ENCODE measurements around the gene CRIP2.
A peak's percentile ranks its signal among the peaks of the same experiment; 100 is the strongest.

Gene CRIP2

DNA sequence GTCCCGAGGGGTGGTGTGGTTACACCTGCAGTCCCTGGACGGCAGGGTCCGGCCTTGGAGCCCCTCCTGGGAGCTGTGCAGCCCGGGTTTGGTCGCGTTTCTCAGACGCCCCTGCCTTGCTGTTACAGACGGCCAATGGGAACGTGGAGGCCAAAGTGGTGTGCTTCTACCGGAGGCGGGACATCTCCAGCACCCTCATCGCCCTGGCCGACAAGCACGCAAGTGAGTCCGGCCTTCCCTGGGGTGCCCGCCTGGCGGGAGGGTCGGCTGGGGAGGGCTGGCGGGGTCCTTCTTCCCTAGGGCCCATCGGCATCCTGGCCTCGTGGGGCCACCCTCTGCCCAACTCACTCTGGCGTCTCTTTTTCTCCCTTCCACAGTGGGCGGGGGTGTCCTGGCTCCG, 29.3 kb upstream of the CRIP2 start:
- DNase-seq: no peak

- no peak for DNase-seq
Observed at GRCh38 chr14:105445901-105446845, 28.4 kb upstream of the CRIP2 start.

GRCh38 chr14:105446971-105447370, 27.6 kb upstream of the CRIP2 start:
- no peak for DNase-seq

DNA sequence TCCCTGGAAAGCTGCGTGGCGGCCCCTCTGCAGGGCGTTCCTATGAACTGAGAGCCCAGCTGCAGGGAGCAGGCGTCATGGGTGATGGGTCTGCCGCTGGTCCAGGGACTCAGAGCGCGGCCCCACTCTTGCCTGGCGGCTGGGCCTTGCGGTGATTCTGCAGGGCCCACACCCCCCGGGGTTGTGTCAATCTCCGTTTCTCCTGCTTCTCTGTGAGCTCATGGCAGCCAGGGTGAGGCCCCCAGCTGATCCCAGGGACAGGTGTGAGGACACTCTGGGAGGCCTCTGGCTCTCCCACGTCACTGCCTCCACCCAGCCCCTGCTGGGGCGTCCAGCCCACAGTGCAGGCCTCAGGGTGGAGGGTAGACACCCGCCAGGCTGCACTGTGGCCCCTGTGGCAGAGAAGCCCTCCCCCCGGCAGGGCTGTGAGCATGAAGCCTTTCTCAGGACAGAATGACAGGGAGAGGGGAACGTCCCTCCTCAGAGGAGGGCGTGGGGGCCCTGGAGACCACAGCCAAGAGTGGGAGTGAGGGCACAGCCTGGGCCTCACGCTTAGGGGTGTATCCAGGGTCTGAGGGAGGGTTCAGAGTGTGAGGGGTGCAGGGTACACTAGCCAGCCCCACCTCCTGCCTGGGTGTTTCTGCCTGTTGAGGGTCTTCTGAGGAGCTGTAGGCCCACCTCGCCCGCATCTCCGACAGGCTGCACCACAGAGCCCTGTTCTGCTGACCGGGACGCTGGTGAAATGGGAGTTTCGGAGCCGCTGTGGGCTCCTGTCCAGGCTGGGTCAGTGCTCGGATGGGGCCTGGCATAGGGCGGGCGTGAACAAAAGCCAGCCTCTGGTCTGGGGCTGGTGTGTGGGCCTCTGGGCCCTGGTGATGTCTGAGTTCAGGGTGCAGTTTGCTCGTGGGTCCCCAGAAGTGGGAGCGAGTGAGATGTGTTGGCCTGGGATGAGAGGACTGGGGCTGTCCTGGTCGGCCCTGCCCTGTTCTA, 26.7 kb upstream of the CRIP2 start:
- DNase-seq: no peak

GRCh38 chr14:105448706-105449111, 25.9 kb upstream of the CRIP2 start:
- DNase-seq: peak; percentile 68

DNA sequence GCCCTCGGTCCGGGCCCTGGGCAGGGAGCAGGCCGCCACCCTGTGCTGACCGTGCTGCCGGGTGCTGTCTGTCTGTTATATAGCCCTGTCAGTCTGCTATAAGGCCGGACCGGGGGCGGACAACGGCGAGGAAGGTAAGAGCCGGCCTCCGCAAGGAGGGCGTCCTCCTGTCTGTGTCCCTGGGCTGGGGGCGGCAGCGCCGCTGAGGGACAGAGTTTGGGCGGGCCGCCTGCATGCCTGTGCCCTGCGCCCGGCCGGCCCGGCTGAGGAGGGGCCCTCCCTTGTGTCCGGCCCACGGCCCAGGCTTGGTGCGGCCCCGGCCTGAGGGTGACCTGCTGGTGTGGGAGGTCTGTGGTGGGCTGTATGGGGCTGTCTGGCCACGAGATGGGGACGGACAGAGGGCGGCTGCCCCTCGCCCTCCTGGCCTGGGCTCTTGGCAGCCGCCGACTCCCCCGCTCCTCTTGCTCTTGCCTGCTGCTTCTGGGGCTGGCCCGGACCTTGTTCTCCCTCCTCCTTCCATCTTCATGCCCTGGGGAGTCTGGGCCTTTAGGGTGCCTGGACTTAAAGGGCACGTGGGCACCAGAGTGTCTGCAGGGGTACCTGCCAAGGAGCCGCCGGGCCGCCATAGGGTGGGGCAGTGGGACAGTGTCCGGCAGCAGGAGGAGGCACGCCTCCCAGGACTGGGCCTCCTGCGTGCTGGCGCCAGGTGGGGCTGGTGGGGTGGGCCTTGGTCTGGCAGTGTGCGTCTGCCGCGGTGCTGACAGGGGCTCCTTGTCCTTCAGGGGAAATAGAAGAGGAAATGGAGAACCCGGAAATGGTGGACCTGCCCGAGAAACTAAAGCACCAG, 25.1 kb upstream of the CRIP2 start:
- DNase-seq: no peak

- no peak for DNase-seq
Observed at GRCh38 chr14:105450123-105450505, 24.5 kb upstream of the CRIP2 start.

- no peak for DNase-seq
Observed at GRCh38 chr14:105450864-105451720, 23.5 kb upstream of the CRIP2 start.

DNA sequence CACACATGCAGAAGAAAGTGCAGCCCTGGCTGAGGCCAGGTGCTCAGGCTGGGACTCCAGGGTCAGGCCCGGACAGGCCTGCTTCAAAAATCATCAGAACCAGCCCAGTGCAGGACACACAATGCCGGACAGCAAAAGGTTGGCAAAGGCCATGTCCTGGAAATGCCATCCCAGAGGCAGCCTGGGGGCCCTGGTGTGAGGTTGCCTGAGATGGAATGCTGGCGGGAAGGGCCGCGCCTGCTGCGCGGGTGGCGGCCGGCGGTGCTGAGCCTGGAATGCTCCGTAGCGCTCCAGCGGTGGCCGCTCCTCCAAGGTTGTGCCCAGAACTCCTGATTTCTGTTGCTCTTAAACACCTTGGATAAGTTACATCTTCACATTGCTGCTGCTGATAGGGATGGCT, 21.7 kb upstream of the CRIP2 start:
- no peak for DNase-seq

GRCh38 chr14:105453847-105454246, 20.8 kb upstream of the CRIP2 start:
- no peak for DNase-seq

GRCh38 chr14:105455086-105455640, 19.5 kb upstream of the CRIP2 start:
- DNase-seq: no peak

DNA sequence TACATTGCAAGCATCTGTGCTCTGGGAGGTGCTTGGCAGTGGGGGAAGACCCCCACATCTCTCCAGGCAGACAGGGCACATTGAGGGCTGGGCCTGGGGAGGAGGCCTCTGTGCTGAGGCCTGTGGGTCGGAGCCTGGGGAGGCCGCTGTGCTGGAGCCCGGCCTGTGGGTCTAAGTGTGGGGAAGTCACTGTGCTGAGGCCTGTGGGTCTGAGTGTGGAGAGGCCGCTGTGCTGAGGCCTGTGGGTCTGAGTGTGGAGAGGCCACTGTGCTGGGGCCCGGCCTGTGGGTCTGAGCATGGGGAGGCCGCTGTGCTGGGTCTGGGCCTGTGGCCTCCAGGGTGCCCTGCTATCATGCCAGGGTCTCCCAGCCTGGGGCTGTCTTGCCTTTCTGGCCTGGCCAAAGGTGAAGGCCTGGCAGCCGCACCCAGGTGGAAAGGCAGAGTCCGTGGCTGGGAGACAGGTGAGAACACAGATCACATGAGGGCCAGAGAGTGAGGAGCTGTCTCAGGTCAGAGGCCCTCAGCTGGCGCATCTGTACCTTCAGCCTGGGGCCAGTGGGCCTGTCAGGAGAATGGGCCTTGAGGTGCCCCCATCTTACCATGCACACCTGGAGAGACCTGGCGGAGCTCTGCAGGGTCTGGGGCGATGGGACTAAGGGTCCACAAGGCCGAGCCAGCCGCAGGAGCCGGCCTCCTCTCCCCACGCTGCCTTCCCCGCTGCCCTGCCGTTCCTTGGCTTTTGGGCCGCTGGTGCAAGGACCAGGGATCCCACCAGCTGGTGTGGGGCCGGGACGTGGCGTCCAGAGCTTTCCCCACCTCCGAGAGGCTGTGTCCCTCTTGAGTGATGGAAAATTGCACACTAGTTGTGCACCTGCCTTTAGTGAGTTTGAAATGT, 18.6 kb upstream of the CRIP2 start:
- DNase-seq: no peak

- DNase-seq: no peak
Observed at GRCh38 chr14:105456736-105457617, 17.6 kb upstream of the CRIP2 start.

- DNase-seq: no peak
Observed at GRCh38 chr14:105458010-105458409, 16.6 kb upstream of the CRIP2 start.

DNA sequence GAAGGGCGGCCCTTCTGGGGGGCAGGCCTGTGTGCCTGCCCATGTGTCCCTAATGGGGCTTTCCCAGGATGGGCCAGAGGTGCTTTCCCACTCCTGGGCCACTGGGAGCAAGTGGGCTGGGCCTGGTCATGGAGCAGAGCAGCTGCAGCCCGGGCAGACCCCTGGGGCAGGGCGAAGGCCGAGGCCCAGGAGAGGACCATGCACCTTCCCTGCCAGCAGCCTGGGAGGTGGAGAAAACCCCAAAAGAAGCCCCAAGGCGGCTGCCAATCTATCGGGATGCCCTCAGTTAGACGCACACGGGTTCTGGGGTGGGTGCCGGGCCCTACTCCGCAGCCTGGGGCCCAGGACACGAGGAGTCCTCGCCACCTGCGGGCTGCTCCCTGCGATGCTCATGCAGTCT, 16.1 kb upstream of the CRIP2 start:
- DNase-seq: no peak

DNA sequence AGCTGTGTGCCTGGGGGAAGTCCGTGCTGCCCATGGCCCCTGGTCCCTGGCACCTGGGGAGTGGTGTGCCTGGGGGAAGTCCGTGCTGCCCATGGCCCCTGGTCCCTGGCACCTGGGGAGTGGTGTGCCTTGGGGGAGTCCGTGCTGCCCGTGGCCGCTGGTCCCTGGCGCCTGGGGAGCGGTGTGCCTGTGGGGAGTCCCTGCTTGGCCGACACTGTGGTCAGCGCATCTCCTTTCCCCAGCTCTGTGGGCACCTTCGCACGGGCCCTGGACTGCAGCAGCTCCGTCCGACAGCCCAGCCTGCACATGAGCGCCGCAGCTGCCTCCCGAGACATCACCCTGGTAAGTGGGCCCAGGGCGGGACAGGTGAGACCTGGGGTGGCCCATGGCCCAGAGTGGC, 14.5 kb upstream of the CRIP2 start:
- DNase-seq: no peak

- DNase-seq: no peak
Observed at GRCh38 chr14:105460616-105461015, 14.0 kb upstream of the CRIP2 start.

DNA sequence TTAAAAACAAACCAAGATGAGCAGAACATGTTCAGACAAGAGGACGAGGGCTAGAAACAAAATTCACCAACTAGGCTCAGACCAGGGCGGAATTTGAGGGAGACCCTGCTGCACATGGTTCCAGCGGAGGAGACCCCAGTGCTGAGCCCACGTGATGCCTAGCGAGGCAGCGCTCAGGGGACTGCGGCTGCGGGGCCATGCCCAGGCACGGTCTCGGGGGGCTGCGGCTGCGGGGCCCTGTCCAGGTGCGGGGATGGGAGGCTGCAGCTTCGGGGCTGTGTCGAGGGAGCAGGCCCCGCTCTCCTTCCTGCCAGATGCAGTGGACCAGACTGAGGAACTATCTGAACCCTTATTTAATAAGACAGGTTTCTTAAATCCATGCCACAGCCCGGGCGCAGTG, 12.7 kb upstream of the CRIP2 start:
- DNase-seq: no peak

DNA sequence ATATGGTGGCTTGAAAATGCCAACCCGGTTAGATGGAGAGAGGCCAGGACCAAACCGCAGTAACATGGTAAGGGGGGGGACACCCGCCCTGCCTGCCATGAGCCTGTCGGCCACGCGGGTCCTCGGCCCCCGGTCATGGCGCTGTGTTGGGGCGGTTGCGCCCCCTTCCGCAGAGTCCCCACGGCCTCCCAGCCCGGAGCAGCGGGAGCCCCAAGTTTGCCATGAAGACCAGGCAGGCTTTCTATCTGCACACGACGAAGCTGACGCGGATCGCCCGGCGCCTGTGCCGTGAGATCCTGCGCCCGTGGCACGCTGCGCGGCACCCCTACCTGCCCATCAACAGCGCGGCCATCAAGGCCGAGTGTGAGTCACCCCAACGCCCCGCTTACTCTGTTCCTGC, 10.1 kb upstream of the CRIP2 start:
- no peak for DNase-seq

All from stimulated activated CD4-positive, alpha-beta T cell treated with anti-CD3 and anti-CD28 coated beads, Interleukin-4, amount 100 ng/mL, for 1 hour (primary cell).